HG03159 (cell line): ENCODE measurements around the gene NSMF.
"Not testable (repeated sequence)": the region's sequence is repeated elsewhere in the genome, so short reads cannot be mapped to it uniquely, and the experiment has no call there.

Experiments
- ATAC-seq: cut with Tn5 transposase; IDR thresholded peaks from one replicate; pipeline ENCODE4 v1.9.1; 2021; ENCODE audit warnings: mild to moderate bottlenecking, moderate library complexity; ENCODE audit not compliant: unreplicated experiment

The NSMF gene

GRCh38 chr9:137459601-137460362, 648 bp upstream of the NSMF start:
- ATAC-seq: no peak

GRCh38 chr9:137458194-137459151, 661 bp downstream of the NSMF start:
- peak; percentile 4 for ATAC-seq

- no peak for ATAC-seq
Observed at GRCh38 chr9:137457406-137458193, 1.5 kb downstream of the NSMF start.

- ATAC-seq: no peak
Observed at GRCh38 chr9:137456864-137457405, 2.2 kb downstream of the NSMF start.

- no peak for ATAC-seq
Observed at GRCh38 chr9:137456061-137456863, 2.9 kb downstream of the NSMF start.

GRCh38 chr9:137455359-137455991, 3.7 kb downstream of the NSMF start:
- ATAC-seq: no peak

- ATAC-seq: no peak
Observed at GRCh38 chr9:137454597-137455358, 4.4 kb downstream of the NSMF start.

- ATAC-seq: no peak
Observed at GRCh38 chr9:137454145-137454596, 5.0 kb downstream of the NSMF start.

- peak; percentile 60 for ATAC-seq
Observed at GRCh38 chr9:137453643-137454081, 5.5 kb downstream of the NSMF start.

GRCh38 chr9:137452761-137453642, 6.1 kb downstream of the NSMF start:
- no peak for ATAC-seq

GRCh38 chr9:137452006-137452760, 7.0 kb downstream of the NSMF start:
- no peak for ATAC-seq

- not testable (repeated sequence) for ATAC-seq
Observed at GRCh38 chr9:137451264-137452005, 7.7 kb downstream of the NSMF start.

GRCh38 chr9:137450539-137451222, 8.5 kb downstream of the NSMF start:
- not testable (repeated sequence) for ATAC-seq

- ATAC-seq: no peak
Observed at GRCh38 chr9:137449931-137450538, 9.1 kb downstream of the NSMF start.
